Activated naive CD4-positive, alpha-beta T cell treated with anti-CD3 and anti-CD28 coated beads, Interleukin-2, amount 10 ng/mL, durations not matched to agents 7 days and 5 days (primary cell): ENCODE results near the gene PRPSAP2.
"Not testable (repeated sequence)": the region's sequence is repeated elsewhere in the genome, so short reads cannot be mapped to it uniquely, and the experiment has no call there.

ENCODE experiments used
- CTCF ChIA-PET: fragments of 350-600 bp; sonication (Branson Sonifier 250); formaldehyde crosslinking; loops from one replicate; lab custom pipeline; 2021; ENCODE audit warnings: antibody characterized with exemption; lab: Charles Lee
- DNase-seq: peaks from one replicate; pipeline ENCODE4 v3.0.0-alpha.2; 2020
- H3K27ac Mint-ChIP-seq: one replicate; pipeline ENCODE4 v1.8.0; 2021; ENCODE audit warnings: mild to moderate bottlenecking, moderate library complexity, mixed read lengths
- H3K27me3 Mint-ChIP-seq: one replicate; pipeline ENCODE4 v1.8.0; 2021; ENCODE audit warnings: mild to moderate bottlenecking, mixed read lengths
- H3K36me3 Mint-ChIP-seq: one replicate; pipeline ENCODE4 v1.8.0; 2021; ENCODE audit warnings: mixed read lengths
- H3K4me1 Mint-ChIP-seq: one replicate; pipeline ENCODE4 v1.8.0; 2021; ENCODE audit warnings: mixed read lengths
- H3K4me3 Mint-ChIP-seq: one replicate; pipeline ENCODE4 v1.8.0; 2021; ENCODE audit warnings: mild to moderate bottlenecking, moderate library complexity, mixed read lengths
- H3K9me3 Mint-ChIP-seq: one replicate; pipeline ENCODE4 v1.8.0; 2021; ENCODE audit warnings: mixed read lengths

The PRPSAP2 gene

GRCh38 chr17:18860161-18860972 is 2.4 kb downstream of the PRPSAP2 start:
- CTCF ChIA-PET = interaction anchor here (1.6 to 1.9 kb wide), 2 partner anchors 81 to 100 kb away, joined by 4 to 6 read pairs; no protein-coding TSS in a partner anchor
- Mint-ChIP-seq H3K36me3 (peaks cover 17% of the 10 kb centered on the region), H3K27me3 (no peaks in the 10 kb centered on the region), H3K4me3 (peak overlapping the region; percentile 54), H3K4me1 (peaks cover 55% of the 10 kb centered on the region), H3K27ac (peak overlapping the region; percentile 82), H3K9me3 (no peaks in the 10 kb centered on the region)
- DNase-seq = no peak

GRCh38 chr17:18862011-18862410 is 4.1 kb downstream of the PRPSAP2 start:
- CTCF ChIA-PET = no interaction called here
- peaks cover 40% of the 10 kb centered on the region for H3K4me1 Mint-ChIP-seq

GRCh38 chr17:18864996-18865395 is 7.1 kb downstream of the PRPSAP2 start:
- H3K4me3 Mint-ChIP-seq, CTCF ChIA-PET, H3K27me3 Mint-ChIP-seq: not testable (repeated sequence)

More at GRCh38 chr17:18862011-18862410, 4.1 kb downstream of the PRPSAP2 start:
- Mint-ChIP-seq H3K27me3 (no peaks in the 10 kb centered on the region), H3K4me3 (no peak overlapping the region), H3K36me3 (peaks cover 22% of the 10 kb centered on the region), H3K27ac (no peak overlapping the region), H3K9me3 (no peaks in the 10 kb centered on the region)
- no peak for DNase-seq

GRCh38 chr17:18866866-18867813 is 9.2 kb downstream of the PRPSAP2 start:
- no peak overlapping the region for H3K27ac Mint-ChIP-seq
- peaks cover 5% of the 10 kb centered on the region for H3K4me1 Mint-ChIP-seq
- no peak for DNase-seq
- no peak overlapping the region for H3K4me3 Mint-ChIP-seq
- H3K27me3 Mint-ChIP-seq = no peaks in the 10 kb centered on the region
- peaks cover 22% of the 10 kb centered on the region for H3K36me3 Mint-ChIP-seq
- H3K9me3 Mint-ChIP-seq = no peaks in the 10 kb centered on the region
- CTCF ChIA-PET = no interaction called here

More at GRCh38 chr17:18864996-18865395, 7.1 kb downstream of the PRPSAP2 start:
- peaks cover 23% of the 10 kb centered on the region for H3K4me1 Mint-ChIP-seq
- not testable (repeated sequence) for DNase-seq, H3K9me3 Mint-ChIP-seq, H3K27ac Mint-ChIP-seq
- H3K36me3 Mint-ChIP-seq = peaks cover 28% of the 10 kb centered on the region

- Mint-ChIP-seq H3K36me3 (peaks cover 51% of the 10 kb centered on the region), H3K4me1 (no peaks in the 10 kb centered on the region), H3K9me3 (no peaks in the 10 kb centered on the region), H3K27ac (no peak overlapping the region), H3K27me3 (no peaks in the 10 kb centered on the region), H3K4me3 (no peak overlapping the region)
- CTCF ChIA-PET = no interaction called here
- DNase-seq = no peak
These were observed 19.2 kb downstream of the PRPSAP2 start for GRCh38 chr17:18877104-18877645.

GRCh38 chr17:18888766-18889290 is 30.9 kb downstream of the PRPSAP2 start:
- Mint-ChIP-seq H3K4me3 (no peak overlapping the region), H3K9me3 (no peaks in the 10 kb centered on the region), H3K36me3 (peaks cover 43% of the 10 kb centered on the region), H3K27ac (no peak overlapping the region), H3K4me1 (no peaks in the 10 kb centered on the region), H3K27me3 (no peaks in the 10 kb centered on the region)
- no peak for DNase-seq
- CTCF ChIA-PET = no interaction called here

GRCh38 chr17:18889658-18890057 is 31.7 kb downstream of the PRPSAP2 start:
- Mint-ChIP-seq H3K36me3 (peaks cover 42% of the 10 kb centered on the region), H3K4me3 (no peak overlapping the region), H3K9me3 (peaks cover under 1% of the 10 kb centered on the region), H3K4me1 (no peaks in the 10 kb centered on the region), H3K27me3 (no peaks in the 10 kb centered on the region), H3K27ac (no peak overlapping the region)
- CTCF ChIA-PET = no interaction called here
- DNase-seq = no peak

- no peak overlapping the region for H3K4me3 Mint-ChIP-seq
- H3K4me1 Mint-ChIP-seq = no peaks in the 10 kb centered on the region
- H3K9me3 Mint-ChIP-seq = peaks cover 1% of the 10 kb centered on the region
- DNase-seq = no peak
- peaks cover 45% of the 10 kb centered on the region for H3K36me3 Mint-ChIP-seq
- H3K27ac Mint-ChIP-seq = no peak overlapping the region
- H3K27me3 Mint-ChIP-seq = no peaks in the 10 kb centered on the region
- CTCF ChIA-PET = no interaction called here
These were observed 33.6 kb downstream of the PRPSAP2 start for GRCh38 chr17:18891541-18891940.

GRCh38 chr17:18896146-18896545 is 38.2 kb downstream of the PRPSAP2 start:
- H3K4me3 Mint-ChIP-seq = no peak overlapping the region
- peaks cover 60% of the 10 kb centered on the region for H3K36me3 Mint-ChIP-seq
- peaks cover 17% of the 10 kb centered on the region for H3K4me1 Mint-ChIP-seq
- no peak overlapping the region for H3K27ac Mint-ChIP-seq
- no peaks in the 10 kb centered on the region for H3K27me3 Mint-ChIP-seq
- DNase-seq = no peak
- peaks cover 1% of the 10 kb centered on the region for H3K9me3 Mint-ChIP-seq
- CTCF ChIA-PET = interaction anchor here (0.9 kb wide), 1 partner anchor 65 kb away, joined by 5 read pairs; no protein-coding TSS in a partner anchor

GRCh38 chr17:18896947-18897346 is 39.0 kb downstream of the PRPSAP2 start:
- Mint-ChIP-seq H3K4me3 (no peak overlapping the region), H3K27ac (no peak overlapping the region), H3K9me3 (peaks cover 1% of the 10 kb centered on the region), H3K27me3 (no peaks in the 10 kb centered on the region), H3K36me3 (peaks cover 57% of the 10 kb centered on the region), H3K4me1 (peaks cover 26% of the 10 kb centered on the region)
- CTCF ChIA-PET = no interaction called here
- no peak for DNase-seq

GRCh38 chr17:18904482-18904881 is 46.6 kb downstream of the PRPSAP2 start:
- Mint-ChIP-seq H3K9me3 (no peaks in the 10 kb centered on the region), H3K36me3 (peaks cover 59% of the 10 kb centered on the region), H3K27ac (no peak overlapping the region), H3K4me3 (no peak overlapping the region), H3K4me1 (peaks cover 33% of the 10 kb centered on the region), H3K27me3 (peaks cover 10% of the 10 kb centered on the region)
- no peak for DNase-seq
- CTCF ChIA-PET = no interaction called here

- no peak overlapping the region for H3K27ac Mint-ChIP-seq
- no peak overlapping the region for H3K4me3 Mint-ChIP-seq
- no peaks in the 10 kb centered on the region for H3K9me3 Mint-ChIP-seq
- peaks cover 10% of the 10 kb centered on the region for H3K27me3 Mint-ChIP-seq
- DNase-seq = no peak
- CTCF ChIA-PET = no interaction called here
- H3K36me3 Mint-ChIP-seq = peaks cover 58% of the 10 kb centered on the region
- peaks cover 28% of the 10 kb centered on the region for H3K4me1 Mint-ChIP-seq
These were observed 47.3 kb downstream of the PRPSAP2 start for GRCh38 chr17:18905226-18905625.

GRCh38 chr17:18910326-18910725 is 52.4 kb downstream of the PRPSAP2 start:
- H3K36me3 Mint-ChIP-seq = peaks cover 61% of the 10 kb centered on the region

GRCh38 chr17:18910881-18911280 is 53.0 kb downstream of the PRPSAP2 start:
- Mint-ChIP-seq H3K4me3 (no peak overlapping the region), H3K36me3 (peaks cover 63% of the 10 kb centered on the region), H3K9me3 (no peaks in the 10 kb centered on the region), H3K27me3 (no peaks in the 10 kb centered on the region), H3K27ac (no peak overlapping the region), H3K4me1 (no peaks in the 10 kb centered on the region)
- CTCF ChIA-PET = no interaction called here
- no peak for DNase-seq

More at GRCh38 chr17:18910326-18910725, 52.4 kb downstream of the PRPSAP2 start:
- no peak for DNase-seq
- no peaks in the 10 kb centered on the region for H3K27me3 Mint-ChIP-seq
- no peak overlapping the region for H3K27ac Mint-ChIP-seq
- CTCF ChIA-PET = no interaction called here
- H3K9me3 Mint-ChIP-seq = no peaks in the 10 kb centered on the region
- no peaks in the 10 kb centered on the region for H3K4me1 Mint-ChIP-seq
- H3K4me3 Mint-ChIP-seq = no peak overlapping the region
